Measurements from ENCODE around the gene PDPK1. TPM values are rescaled to one million over a fixed set of nuclear protein-coding genes. Genes with fewer than 3 reads are reported as not detected.
"Not testable (repeated sequence)": the region's sequence is repeated elsewhere in the genome, so short reads cannot be mapped to it uniquely, and the experiment has no call there.

The PDPK1 gene
- total RNA-seq, 8 experiments from 2014 or later: 17.0 to 31.6 (median 26.2) TPM

GRCh38 chr16:2642561-2642960 lies 104.7 kb downstream of the PDPK1 start:
- ATAC-seq (replicated peaks in 6 of 8); H3K27ac ChIP-seq; in situ Hi-C loops (cut with MboI; ENCODE audit: low pct_unique_long_range_greater_than_20kb in 2 of 9, low sequenced_read_pairs in 9 of 9, unreplicated experiment in 9 of 9); H3K4me1 ChIP-seq (replicated peaks in 1 of 2); H3K4me3 ChIP-seq: not testable (repeated sequence)
- WGBS, 10 experiments: no CpG with 5 or more reads among the region's 17 CpGs

GRCh38 chr16:2644754-2645453 lies 107.1 kb downstream of the PDPK1 start:
- H3K4me1 ChIP-seq (replicated peaks in 1 of 2); H3K4me3 ChIP-seq; H3K27ac ChIP-seq; in situ Hi-C loops (cut with MboI; ENCODE audit: low pct_unique_long_range_greater_than_20kb in 2 of 9, low sequenced_read_pairs in 9 of 9, unreplicated experiment in 9 of 9): not testable (repeated sequence)
- peak in 4 of 8 experiments; percentile 9 to 93 (median 68) for ATAC-seq (replicated peaks in 6 of 8)
- WGBS, 10 experiments: no CpG with 5 or more reads among the region's 12 CpGs

GRCh38 chr16:2651268-2651871 lies 113.5 kb downstream of the PDPK1 start:
- no CpG with 5 or more reads among the region's 14 CpGs for WGBS, 10 experiments
- H3K4me1 ChIP-seq (replicated peaks in 1 of 2); ATAC-seq (replicated peaks in 6 of 8); in situ Hi-C loops (cut with MboI; ENCODE audit: low pct_unique_long_range_greater_than_20kb in 2 of 9, low sequenced_read_pairs in 9 of 9, unreplicated experiment in 9 of 9); H3K27ac ChIP-seq; H3K4me3 ChIP-seq: not testable (repeated sequence)

Other genes with a start within 250 kb of the PDPK1 start
- 10 to 100 TPM in 6 of 8 experiments, 1 to 10 TPM in 2; 2.1 to 41.4 (median 23.3) TPM for gene ABCA3, start 197.3 kb upstream of the PDPK1 start, total RNA-seq
- gene CCNF, start 108.6 kb upstream of the PDPK1 start, total RNA-seq: 10 to 100 TPM in 3 of 8 experiments, 1 to 10 TPM in 5; 1.7 to 32.2 (median 6.8) TPM
- gene TEDC2, start 77.9 kb upstream of the PDPK1 start, total RNA-seq: 10 to 100 TPM in 4 of 8 experiments, 1 to 10 TPM in 3, under 1 TPM in 1; 0.61 to 26.8 (median 10.0) TPM
- 1 to 10 TPM in 7 of 8 experiments, under 1 TPM in 1; 0.51 to 4.6 (median 1.4) TPM for gene NTN3, start 66.7 kb upstream of the PDPK1 start, total RNA-seq
- 10 to 100 TPM; 12.3 to 23.5 (median 14.7) TPM for gene TBC1D24, start 62.9 kb upstream of the PDPK1 start, total RNA-seq
- gene ATP6V0C, start 24.1 kb upstream of the PDPK1 start, total RNA-seq: 10 to 100 TPM; 24.7 to 75.3 (median 47.4) TPM
- gene AMDHD2, start 17.6 kb upstream of the PDPK1 start, total RNA-seq: 10 to 100 TPM in 6 of 8 experiments, 1 to 10 TPM in 2; 5.6 to 41.7 (median 14.4) TPM
- gene CEMP1, start 6.6 kb upstream of the PDPK1 start, total RNA-seq: 1 to 10 TPM in 7 of 8 experiments, under 1 TPM in 1; 0.76 to 6.4 (median 2.5) TPM
- 10 to 100 TPM; 17.6 to 30.0 (median 26.2) TPM for gene KCTD5, start 144.5 kb downstream of the PDPK1 start, total RNA-seq
- 1 to 10 TPM; 1.1 to 7.5 (median 4.2) TPM for gene PRSS27, start 182.2 kb downstream of the PDPK1 start, total RNA-seq
- gene SRRM2, start 214.6 kb downstream of the PDPK1 start, total RNA-seq: 100 to 1,000 TPM in 5 of 8 experiments, 10 to 100 TPM in 3; 66.4 to 557 (median 130) TPM
- 100 to 1,000 TPM; 244 to 395 (median 281) TPM for gene ELOB, start 239.3 kb downstream of the PDPK1 start, total RNA-seq
- gene PRSS33, start 249.5 kb downstream of the PDPK1 start, total RNA-seq: under 1 TPM in 4 of 8 experiments, not detected in 4; 0.22 to 0.51 (median 0.33) TPM

All from motor neuron (in vitro differentiated cells).